ENCODE measurements around the gene DISC1. TPM values are rescaled to one million over a fixed set of nuclear protein-coding genes. Genes with fewer than 3 reads are reported as not detected.
A peak's percentile ranks its signal among the peaks of the same experiment; 100 is the strongest.
"Not testable (repeated sequence)": the region's sequence is repeated elsewhere in the genome, so short reads cannot be mapped to it uniquely, and the experiment has no call there.

Gene DISC1
- total RNA-seq: 1 to 10 TPM; 2.8 to 3.9 TPM

GRCh38 chr1:231626535-231626950 is at the start of gene DISC1:
DISC1 (plus strand) TSS chr1:231626790; CDS start chr1:231626868, 78 bp downstream.
- peak within 1 kb of the TSS; percentile 50 for H3K27ac Mint-ChIP-seq
- DNase-seq: peak; percentile 78
- no peaks in the 10 kb centered on the region for H3K9me3 Mint-ChIP-seq
- intact Hi-C loops (cut with micrococcal nuclease): loop anchor here (10.0 kb wide), 1 partner anchor 652 kb away; the partner anchor contains the start of genes ARV1 and TTC13
- H3K4me1 Mint-ChIP-seq (ENCODE audit: low read depth): peaks cover 29% of the 10 kb centered on the region
- H3K36me3 Mint-ChIP-seq: no peaks in the 10 kb centered on the region
- ChIA-PET CTCF (no interaction called here), POLR2A (interaction anchor here (1.0 to 1.7 kb wide), 2 partner anchors 11 to 13 kb away, joined by 4 to 6 read pairs; no protein-coding TSS in a partner anchor)
- H3K27me3 Mint-ChIP-seq: no peaks in the 10 kb centered on the region
- H3K4me3 Mint-ChIP-seq: peak within 1 kb of the TSS; percentile 78

- Mint-ChIP-seq H3K4me3 (no peak overlapping the region), H3K27me3 (no peaks in the 10 kb centered on the region), H3K9me3 (no peaks in the 10 kb centered on the region), H3K36me3 (no peaks in the 10 kb centered on the region), H3K27ac (no peak overlapping the region), H3K4me1 (ENCODE audit: low read depth) (no peaks in the 10 kb centered on the region)
- DNase-seq: no peak
- POLR2A ChIA-PET: no interaction called here
- CTCF ChIA-PET: interaction anchor here (1.2 kb wide), 1 partner anchor 220 kb away, joined by 5 read pairs; no protein-coding TSS in a partner anchor
- intact Hi-C loops (cut with micrococcal nuclease): no loop called here
Observed at GRCh38 chr1:231576804-231577718, 49.5 kb upstream of the DISC1 start.

DNA sequence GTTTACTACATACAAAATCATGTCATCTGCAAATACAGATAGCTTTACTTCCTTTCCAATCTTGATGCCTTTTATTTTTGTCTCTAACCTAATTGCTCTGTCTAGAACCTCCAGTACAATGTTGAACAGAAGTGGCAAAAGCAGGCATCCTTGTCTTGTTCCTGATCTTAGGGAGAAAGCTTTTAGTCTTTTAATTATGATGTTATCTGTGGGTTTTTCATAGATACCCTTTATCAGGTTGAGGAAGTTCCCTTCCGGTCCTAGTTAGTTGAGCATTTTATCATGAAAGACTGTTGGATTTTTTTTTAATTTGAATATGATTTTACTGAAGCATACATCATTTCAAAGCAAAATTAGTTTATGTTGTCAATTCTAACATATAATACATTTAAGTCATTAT is 45.7 kb upstream of the DISC1 start:
- intact Hi-C loops (cut with micrococcal nuclease): no loop called here
- CTCF ChIA-PET: no interaction called here

GRCh38 chr1:231581859-231582258 is 44.7 kb upstream of the DISC1 start:
- Mint-ChIP-seq H3K27ac (no peak overlapping the region), H3K4me1 (ENCODE audit: low read depth) (no peaks in the 10 kb centered on the region), H3K36me3 (no peaks in the 10 kb centered on the region), H3K4me3 (no peak overlapping the region), H3K9me3 (no peaks in the 10 kb centered on the region), H3K27me3 (no peaks in the 10 kb centered on the region)
- ChIA-PET POLR2A (no interaction called here), CTCF (no interaction called here)
- intact Hi-C loops (cut with micrococcal nuclease): no loop called here
- DNase-seq: no peak

More for the DNA sequence above, 45.7 kb upstream of the DISC1 start:
- Mint-ChIP-seq H3K27ac (no peak overlapping the region), H3K4me1 (ENCODE audit: low read depth) (no peaks in the 10 kb centered on the region), H3K9me3 (no peaks in the 10 kb centered on the region), H3K36me3 (no peaks in the 10 kb centered on the region), H3K27me3 (no peaks in the 10 kb centered on the region), H3K4me3 (no peak overlapping the region)
- no peak for DNase-seq
- POLR2A ChIA-PET: interaction anchor here (0.6 kb wide), 1 partner anchor 9 kb away, joined by 3 read pairs; no protein-coding TSS in a partner anchor

DNA sequence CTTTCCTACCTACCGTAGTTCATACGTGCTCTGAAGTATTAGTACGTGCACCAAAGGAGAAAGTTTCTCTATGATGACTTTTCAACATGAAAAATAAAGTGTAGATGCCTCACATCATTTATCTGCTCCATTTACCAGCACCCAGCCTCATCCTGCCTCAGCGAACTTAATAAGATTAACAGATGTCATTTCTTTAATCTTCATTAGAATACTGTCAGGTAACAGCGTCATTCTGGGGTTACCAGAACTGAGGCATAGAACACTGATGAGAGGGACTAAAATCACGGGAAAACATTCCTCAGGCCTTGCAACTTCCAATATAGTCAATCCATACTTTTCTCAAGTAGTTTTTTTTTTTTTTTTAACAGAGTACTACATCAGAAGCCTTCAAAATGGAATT is 43.2 kb upstream of the DISC1 start:
- CTCF ChIA-PET: no interaction called here
- H3K36me3 Mint-ChIP-seq: no peaks in the 10 kb centered on the region
- H3K9me3 Mint-ChIP-seq: no peaks in the 10 kb centered on the region
- intact Hi-C loops (cut with micrococcal nuclease): no loop called here
- H3K4me3 Mint-ChIP-seq: no peak overlapping the region
- H3K27me3 Mint-ChIP-seq: no peaks in the 10 kb centered on the region
- DNase-seq: no peak
- no peak overlapping the region for H3K27ac Mint-ChIP-seq
- POLR2A ChIA-PET: no interaction called here
- H3K4me1 Mint-ChIP-seq (ENCODE audit: low read depth): no peaks in the 10 kb centered on the region

DNA sequence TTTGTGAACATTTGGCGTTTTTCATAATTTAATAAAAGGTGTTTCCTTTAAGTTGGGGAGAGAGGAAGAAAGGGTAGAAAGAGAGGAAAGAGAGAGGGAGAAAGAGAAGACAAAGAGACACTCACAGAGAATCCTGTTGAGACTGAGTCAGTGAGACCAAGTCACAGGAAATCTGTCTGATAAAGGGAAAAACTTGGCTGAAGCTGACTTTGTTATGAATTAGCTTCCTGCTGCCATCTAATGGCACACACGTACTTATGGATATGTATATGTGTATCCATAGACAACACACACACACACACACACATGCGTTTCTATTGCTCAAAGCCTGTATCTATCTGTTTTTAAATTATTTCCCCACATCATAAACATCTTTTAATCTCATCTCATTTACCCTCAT is 42.5 kb upstream of the DISC1 start:
- Mint-ChIP-seq H3K9me3 (no peaks in the 10 kb centered on the region), H3K36me3 (no peaks in the 10 kb centered on the region), H3K4me1 (ENCODE audit: low read depth) (no peaks in the 10 kb centered on the region), H3K27me3 (no peaks in the 10 kb centered on the region), H3K4me3 (no peak overlapping the region), H3K27ac (no peak overlapping the region)
- DNase-seq: no peak
- POLR2A ChIA-PET: no interaction called here
- CTCF ChIA-PET: interaction anchor here (0.6 to 1.2 kb wide), 6 partner anchors 11 to 227 kb away, joined by 3 to 4 read pairs (median 3); no protein-coding TSS in a partner anchor
- intact Hi-C loops (cut with micrococcal nuclease): no loop called here

DNA sequence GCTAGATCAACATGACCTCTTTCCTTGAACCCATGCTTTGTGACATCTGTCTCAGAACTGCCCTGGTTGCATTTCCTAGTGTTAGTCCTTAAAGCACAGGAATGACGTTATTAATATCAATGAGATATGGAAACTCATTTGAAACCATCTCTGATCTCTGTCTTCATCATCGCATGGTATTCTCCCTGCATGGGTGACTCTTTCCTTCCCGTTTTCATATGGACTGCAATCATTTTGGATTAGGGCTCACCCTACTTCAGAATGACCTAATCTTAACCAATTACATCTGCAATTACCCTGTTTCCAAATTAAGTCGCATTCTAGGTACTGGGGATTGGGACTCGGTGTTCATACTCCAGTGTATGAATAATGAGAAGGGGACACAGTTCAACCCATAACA is 41.7 kb upstream of the DISC1 start:
- Mint-ChIP-seq H3K4me3 (no peak overlapping the region), H3K27me3 (no peaks in the 10 kb centered on the region), H3K9me3 (no peaks in the 10 kb centered on the region), H3K4me1 (ENCODE audit: low read depth) (no peaks in the 10 kb centered on the region), H3K27ac (no peak overlapping the region), H3K36me3 (no peaks in the 10 kb centered on the region)
- no peak for DNase-seq
- CTCF ChIA-PET: interaction anchor here (0.6 to 1.2 kb wide), 5 partner anchors 10 to 228 kb away, joined by 3 to 4 read pairs (median 3); no protein-coding TSS in a partner anchor
- POLR2A ChIA-PET: no interaction called here
- intact Hi-C loops (cut with micrococcal nuclease): no loop called here

- H3K27ac Mint-ChIP-seq: no peak overlapping the region
- CTCF ChIA-PET: interaction anchor here (0.6 to 2.1 kb wide), 16 partner anchors 8 to 276 kb away, joined by 3 to 9 read pairs (median 3); partner anchors contain the start of genes EXOC8 and SPRTN
- H3K36me3 Mint-ChIP-seq: no peaks in the 10 kb centered on the region
- H3K4me3 Mint-ChIP-seq: no peak overlapping the region
- H3K27me3 Mint-ChIP-seq: no peaks in the 10 kb centered on the region
- POLR2A ChIA-PET: no interaction called here
- H3K9me3 Mint-ChIP-seq: no peaks in the 10 kb centered on the region
- H3K4me1 Mint-ChIP-seq (ENCODE audit: low read depth): peaks cover 4% of the 10 kb centered on the region
- intact Hi-C loops (cut with micrococcal nuclease): loop anchor here (1.0 kb wide), 1 partner anchor 232 kb away; no protein-coding TSS in a partner anchor
- peak; percentile 63 for DNase-seq
Observed at GRCh38 chr1:231590453-231591198, 36.0 kb upstream of the DISC1 start.

GRCh38 chr1:231591466-231591865 is 35.1 kb upstream of the DISC1 start:
- intact Hi-C loops (cut with micrococcal nuclease): no loop called here
- Mint-ChIP-seq H3K27ac (no peak overlapping the region), H3K4me1 (ENCODE audit: low read depth) (peaks cover 11% of the 10 kb centered on the region), H3K4me3 (no peak overlapping the region), H3K36me3 (no peaks in the 10 kb centered on the region), H3K27me3 (no peaks in the 10 kb centered on the region), H3K9me3 (no peaks in the 10 kb centered on the region)
- DNase-seq: no peak
- ChIA-PET CTCF (interaction anchor here (1.2 to 2.1 kb wide), 4 partner anchors 219 to 274 kb away, joined by 3 to 9 read pairs (median 6); no protein-coding TSS in a partner anchor), POLR2A (no interaction called here)

GRCh38 chr1:231592809-231593208 is 33.8 kb upstream of the DISC1 start:
- Mint-ChIP-seq H3K36me3 (no peaks in the 10 kb centered on the region), H3K9me3 (no peaks in the 10 kb centered on the region), H3K27ac (no peak overlapping the region), H3K4me1 (ENCODE audit: low read depth) (peaks cover 11% of the 10 kb centered on the region), H3K27me3 (no peaks in the 10 kb centered on the region), H3K4me3 (no peak overlapping the region)
- intact Hi-C loops (cut with micrococcal nuclease): no loop called here
- CTCF ChIA-PET: interaction anchor here (0.9 kb wide), 1 partner anchor 238 kb away, joined by 5 read pairs; no protein-coding TSS in a partner anchor
- DNase-seq: no peak
- POLR2A ChIA-PET: no interaction called here

- H3K4me3 Mint-ChIP-seq; intact Hi-C loops (cut with micrococcal nuclease); H3K27me3 Mint-ChIP-seq; DNase-seq; H3K36me3 Mint-ChIP-seq; H3K27ac Mint-ChIP-seq; POLR2A ChIA-PET; H3K9me3 Mint-ChIP-seq: not testable (repeated sequence)
- CTCF ChIA-PET: interaction anchor here (0.9 kb wide), 1 partner anchor 238 kb away, joined by 5 read pairs; no protein-coding TSS in a partner anchor
- peaks cover 11% of the 10 kb centered on the region for H3K4me1 Mint-ChIP-seq (ENCODE audit: low read depth)
Observed at GRCh38 chr1:231593264-231593663, 33.3 kb upstream of the DISC1 start.

DNA sequence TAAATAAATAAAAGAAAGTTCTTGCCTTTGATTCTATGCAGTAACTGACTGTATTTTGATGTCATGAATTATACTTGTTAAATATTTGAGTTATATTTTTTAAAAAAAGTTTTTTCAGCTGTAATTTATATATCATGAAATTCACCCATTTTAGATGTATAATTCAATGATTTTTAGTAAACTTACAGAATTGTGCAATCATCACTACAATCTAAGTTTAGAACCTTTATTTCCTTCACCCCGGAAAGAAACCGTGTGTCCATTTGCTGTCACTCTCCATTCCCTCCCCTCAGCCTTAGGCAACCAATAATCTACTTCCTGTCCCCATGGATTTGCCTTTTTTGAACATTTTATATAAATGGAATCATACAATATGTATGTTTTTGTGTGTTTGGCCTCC is 32.5 kb upstream of the DISC1 start:
- intact Hi-C loops (cut with micrococcal nuclease): no loop called here
- H3K4me3 Mint-ChIP-seq: no peak overlapping the region
- H3K27ac Mint-ChIP-seq: no peak overlapping the region
- H3K4me1 Mint-ChIP-seq (ENCODE audit: low read depth): peaks cover 11% of the 10 kb centered on the region
- no peaks in the 10 kb centered on the region for H3K36me3 Mint-ChIP-seq
- no peaks in the 10 kb centered on the region for H3K9me3 Mint-ChIP-seq
- no peaks in the 10 kb centered on the region for H3K27me3 Mint-ChIP-seq
- DNase-seq: no peak
- CTCF ChIA-PET: interaction anchor here (0.8 kb wide), 1 partner anchor 261 kb away, joined by 3 read pairs; no protein-coding TSS in a partner anchor
- POLR2A ChIA-PET: no interaction called here

All from activated CD4-positive, alpha-beta memory T cell treated with anti-CD3 and anti-CD28 coated beads for 36 hours (primary cell).